Activated CD4-positive, alpha-beta T cell treated with anti-CD3 and anti-CD28 coated beads, Interleukin-2, amount 50 U/mL, for 48 hours (primary cell): ENCODE data around the gene UBE2B.
A peak's percentile ranks its signal among the peaks of the same experiment; 100 is the strongest.
"Not testable (repeated sequence)": the region's sequence is repeated elsewhere in the genome, so short reads cannot be mapped to it uniquely, and the experiment has no call there.

Source experiments
- DNase-seq, 2 experiments: peaks; one replicate each; pipeline ENCODE4 v3.0.0-alpha.2; 2020

UBE2B gene

GRCh38 chr5:134370871-134371833, at the start of gene UBE2B:
Gene UBE2B (plus strand): TSS chr5:134371569. CDS start chr5:134371596, 27 bp downstream.
- DNase-seq = peak; percentile 97 to 98

DNA sequence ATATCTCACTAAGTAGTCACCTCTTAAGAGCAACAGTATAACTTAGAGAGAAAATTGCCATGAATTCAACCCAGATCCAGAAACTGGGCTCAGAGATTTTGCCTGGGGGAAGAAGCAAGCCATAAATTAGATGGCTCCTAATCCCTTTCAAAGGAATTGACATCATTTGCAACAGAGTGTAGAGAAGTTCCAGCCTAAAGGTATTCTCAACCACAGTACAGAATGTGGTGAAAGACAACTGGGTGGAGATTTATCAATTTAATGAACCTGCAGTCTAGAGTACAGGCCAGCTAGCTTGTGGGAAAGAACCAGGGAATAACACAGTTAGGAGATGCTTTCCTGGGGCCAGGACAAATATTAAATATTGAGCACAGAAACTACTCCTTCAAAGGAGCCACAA, 44.0 kb upstream of the UBE2B start:
- DNase-seq = no peak

- no peak for DNase-seq
These were observed 42.8 kb upstream of the UBE2B start for GRCh38 chr5:134328619-134329018.

- DNase-seq = not testable (repeated sequence)
These were observed 34.5 kb upstream of the UBE2B start for GRCh38 chr5:134336833-134337232.

- DNase-seq = not testable (repeated sequence)
These were observed 27.9 kb upstream of the UBE2B start for GRCh38 chr5:134343500-134343899.

DNA sequence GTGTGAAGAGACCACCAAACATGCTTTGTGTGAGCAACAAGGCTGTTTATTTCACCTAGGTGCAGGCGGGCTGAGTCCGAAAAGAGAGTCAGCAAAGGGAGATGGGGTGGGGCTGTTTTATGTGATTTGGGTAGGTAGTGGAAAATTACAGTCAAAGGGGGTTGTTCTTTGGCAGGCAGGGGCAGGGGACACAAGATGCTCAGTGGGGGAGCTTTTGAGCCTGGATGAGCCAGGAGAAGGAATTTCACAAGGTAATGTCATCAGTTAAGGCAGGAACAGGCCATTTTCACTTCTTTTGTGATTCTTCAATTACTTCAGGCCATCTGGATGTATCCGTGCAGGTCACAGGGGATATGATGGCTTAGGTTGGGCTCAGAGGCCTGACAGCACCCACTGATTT, 25.9 kb upstream of the UBE2B start:
- DNase-seq = not testable (repeated sequence)

GRCh38 chr5:134345996-134346395, 25.4 kb upstream of the UBE2B start:
- no peak for DNase-seq

DNA sequence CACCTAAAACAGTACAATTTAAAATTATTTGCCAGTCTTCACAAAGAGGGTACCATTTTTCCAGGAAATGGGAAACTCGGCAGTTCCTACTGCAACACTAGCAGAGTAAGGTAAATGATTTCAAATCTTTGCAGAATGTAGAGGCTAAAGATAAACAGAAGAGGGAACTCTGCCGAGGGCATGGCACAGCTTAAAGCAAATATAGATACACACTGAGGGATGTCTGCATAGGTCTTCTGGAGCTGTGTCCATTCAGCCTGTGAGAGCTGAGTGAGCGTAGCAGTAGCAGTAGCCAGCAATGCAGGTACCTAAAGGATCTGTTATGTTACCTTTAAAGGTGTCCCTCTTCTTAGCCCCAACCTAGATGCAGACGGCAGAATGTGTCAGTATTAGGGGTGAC, 21.9 kb upstream of the UBE2B start:
- DNase-seq = no peak

GRCh38 chr5:134355681-134356080, 15.7 kb upstream of the UBE2B start:
- no peak for DNase-seq

- DNase-seq = no peak
These were observed 5.8 kb upstream of the UBE2B start for GRCh38 chr5:134365604-134366003.

DNA sequence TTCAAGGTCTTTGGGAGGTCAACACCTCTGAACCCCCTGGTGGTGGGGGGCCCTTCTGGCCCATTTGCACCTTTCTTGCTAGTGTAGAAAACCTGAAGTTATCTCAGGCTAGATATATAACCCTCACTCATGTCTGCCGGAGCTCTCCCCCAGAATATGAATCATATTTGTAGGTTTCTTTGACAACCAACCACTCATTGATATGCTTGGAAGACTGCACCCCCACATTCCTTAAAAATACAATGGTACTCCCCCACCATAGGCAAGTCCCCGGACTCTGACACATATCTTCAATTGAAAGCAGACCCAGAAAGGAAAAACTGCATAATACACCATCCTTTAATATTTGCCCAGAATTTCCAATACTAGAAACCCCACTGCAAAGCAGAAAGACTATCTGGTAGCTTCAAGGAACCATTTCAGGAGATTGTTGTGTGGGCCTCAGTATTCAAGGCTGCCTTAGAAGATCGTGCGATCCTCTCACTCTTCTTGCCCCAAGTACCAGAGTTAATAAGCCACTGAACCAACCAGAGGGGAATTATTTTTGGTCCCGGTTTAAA, 978 bp upstream of the UBE2B start:
- peak; percentile 2 to 15 for DNase-seq

- peak; percentile 47 to 58 for DNase-seq
These were observed 518 bp downstream of the UBE2B start for GRCh38 chr5:134371834-134372340.

GRCh38 chr5:134373633-134374032, 2.3 kb downstream of the UBE2B start:
- not testable (repeated sequence) for DNase-seq

GRCh38 chr5:134374232-134374631, 2.9 kb downstream of the UBE2B start:
- no peak for DNase-seq

DNA sequence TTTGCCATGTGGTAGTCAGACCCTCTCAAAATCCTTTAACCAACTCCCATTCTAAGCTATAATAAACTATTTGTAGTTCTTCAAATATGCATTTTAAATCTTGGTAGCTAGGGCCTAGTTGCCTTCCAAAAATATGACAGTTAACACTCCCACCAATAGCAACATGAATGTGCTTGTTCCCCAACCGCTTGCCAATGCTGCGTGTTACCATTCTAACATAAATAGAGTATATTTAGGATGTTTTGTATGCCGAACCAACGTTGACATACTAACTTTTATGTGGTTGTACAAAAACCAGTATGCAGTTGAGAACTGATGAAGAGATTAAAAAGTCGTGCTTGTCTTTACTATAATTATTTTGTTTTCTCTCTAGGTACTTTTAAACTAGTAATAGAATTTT, 9.0 kb downstream of the UBE2B start:
- no peak for DNase-seq

- DNase-seq = not testable (repeated sequence)
These were observed 10.8 kb downstream of the UBE2B start for GRCh38 chr5:134382204-134382603.

GRCh38 chr5:134383980-134384697, 12.8 kb downstream of the UBE2B start:
- DNase-seq = no peak

GRCh38 chr5:134387443-134387842, 16.1 kb downstream of the UBE2B start:
- no peak for DNase-seq

- DNase-seq = no peak
These were observed 20.9 kb downstream of the UBE2B start for GRCh38 chr5:134392301-134392700.

GRCh38 chr5:134394932-134395331, 23.6 kb downstream of the UBE2B start:
- DNase-seq = no peak

DNA sequence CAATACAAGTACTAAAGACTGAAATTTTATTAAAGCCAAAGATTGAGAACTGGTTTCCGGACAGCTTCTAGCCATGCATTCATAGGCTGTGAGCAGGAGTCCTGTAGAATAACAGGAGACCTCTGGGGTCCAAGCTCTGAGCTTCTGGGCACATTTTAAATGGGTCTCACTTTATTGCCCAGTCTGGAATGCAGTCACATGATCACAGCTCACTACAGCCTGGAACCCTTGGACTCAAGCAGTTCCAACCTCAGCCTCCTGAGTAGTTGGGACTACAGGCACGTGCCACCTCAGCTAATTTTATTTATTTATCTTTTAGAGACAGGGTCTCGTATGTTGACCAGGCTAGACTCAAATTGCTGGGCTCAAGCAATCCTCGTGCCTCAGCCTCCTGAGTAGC, 24.9 kb downstream of the UBE2B start:
- no peak for DNase-seq

DNA sequence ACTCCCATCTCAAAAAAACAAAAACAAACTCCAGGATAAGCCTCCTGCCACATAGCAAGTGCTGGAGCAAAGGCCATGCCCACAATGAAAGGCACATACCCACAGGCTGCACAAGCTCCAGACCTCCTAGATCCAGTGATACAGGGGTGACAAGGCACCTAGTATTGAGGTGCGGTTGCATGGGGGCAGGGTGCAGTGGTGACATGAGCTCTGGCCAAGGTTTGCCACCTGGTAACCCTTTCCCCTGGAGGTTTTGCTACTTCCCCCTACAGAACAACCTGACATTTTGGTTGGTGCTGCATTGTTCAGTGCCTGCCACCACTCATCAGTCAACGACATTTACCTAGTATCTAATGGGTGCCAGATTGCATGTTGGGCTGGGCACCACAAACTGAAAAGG, 25.8 kb downstream of the UBE2B start:
- no peak for DNase-seq

- no peak for DNase-seq
These were observed 27.3 kb downstream of the UBE2B start for GRCh38 chr5:134398609-134399155.
